ENCODE measurements around the gene TOM1. TPM values are rescaled to one million over a fixed set of nuclear protein-coding genes. Genes with fewer than 3 reads are reported as not detected.

The TOM1 gene
- total and polyA plus RNA-seq, 10 of the 15 experiments (the other 5 are each of a cell fraction or from before 2014, with no cell fraction given): 2.2 to 64.6 (median 40.3) TPM

GRCh38 chr22:35376728-35377472 lies 77.2 kb downstream of the TOM1 start (continued):
- TF ChIP-seq SKIL (IDR thresholded peaks at IDR 0.05; ENCODE audit: low read depth, poor library complexity, severe bottlenecking) (peak; percentile 87), FOS (IDR thresholded peaks at IDR 0.05; ENCODE audit: borderline replicate concordance, extremely low read depth, insufficient read length) (no peak), ESRRA (IDR thresholded peaks at IDR 0.05; ENCODE audit: low read length) (no peak), JUNB (IDR thresholded peaks at IDR 0.05) (no peak), SRF (IDR thresholded peaks at IDR 0.05; ENCODE audit: low read depth in 2 of 2, low read length in 2 of 2) (0 out of 4 replicates have a peak, but pooled peaks of 1 of the 2 experiments have one; percentile 37), ZBTB33 (IDR thresholded peaks at IDR 0.05) (no peak), MXI1 (IDR thresholded peaks at IDR 0.05; ENCODE audit: low read depth, low read length) (peak; percentile 75), NKRF (conservative IDR thresholded peaks at IDR 0.05) (peak; percentile 70), SPI1 (IDR thresholded peaks at IDR 0.05; ENCODE audit: borderline replicate concordance, insufficient read depth, low read depth, low read length) (peak; percentile 99), CHD1 (IDR thresholded peaks at IDR 0.05; ENCODE audit: low read depth, low read length) (no peak), EZH2 (IDR thresholded peaks at IDR 0.05; ENCODE audit: borderline replicate concordance, control insufficient read depth, low read depth, low read length) (no peak), NFYB (IDR thresholded peaks at IDR 0.05; ENCODE audit: insufficient read depth, low read depth, low read length) (no peak)
- TF ChIP-seq, protein P1, sequence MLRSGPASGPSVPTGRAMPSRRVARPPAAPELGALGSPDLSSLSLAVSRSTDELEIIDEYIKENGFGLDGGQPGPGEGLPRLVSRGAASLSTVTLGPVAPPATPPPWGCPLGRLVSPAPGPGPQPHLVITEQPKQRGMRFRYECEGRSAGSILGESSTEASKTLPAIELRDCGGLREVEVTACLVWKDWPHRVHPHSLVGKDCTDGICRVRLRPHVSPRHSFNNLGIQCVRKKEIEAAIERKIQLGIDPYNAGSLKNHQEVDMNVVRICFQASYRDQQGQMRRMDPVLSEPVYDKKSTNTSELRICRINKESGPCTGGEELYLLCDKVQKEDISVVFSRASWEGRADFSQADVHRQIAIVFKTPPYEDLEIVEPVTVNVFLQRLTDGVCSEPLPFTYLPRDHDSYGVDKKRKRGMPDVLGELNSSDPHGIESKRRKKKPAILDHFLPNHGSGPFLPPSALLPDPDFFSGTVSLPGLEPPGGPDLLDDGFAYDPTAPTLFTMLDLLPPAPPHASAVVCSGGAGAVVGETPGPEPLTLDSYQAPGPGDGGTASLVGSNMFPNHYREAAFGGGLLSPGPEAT (IDR thresholded peaks at IDR 0.05; ENCODE audit: low read depth): peak; percentile 90
- TF ChIP-seq, protein P2, sequence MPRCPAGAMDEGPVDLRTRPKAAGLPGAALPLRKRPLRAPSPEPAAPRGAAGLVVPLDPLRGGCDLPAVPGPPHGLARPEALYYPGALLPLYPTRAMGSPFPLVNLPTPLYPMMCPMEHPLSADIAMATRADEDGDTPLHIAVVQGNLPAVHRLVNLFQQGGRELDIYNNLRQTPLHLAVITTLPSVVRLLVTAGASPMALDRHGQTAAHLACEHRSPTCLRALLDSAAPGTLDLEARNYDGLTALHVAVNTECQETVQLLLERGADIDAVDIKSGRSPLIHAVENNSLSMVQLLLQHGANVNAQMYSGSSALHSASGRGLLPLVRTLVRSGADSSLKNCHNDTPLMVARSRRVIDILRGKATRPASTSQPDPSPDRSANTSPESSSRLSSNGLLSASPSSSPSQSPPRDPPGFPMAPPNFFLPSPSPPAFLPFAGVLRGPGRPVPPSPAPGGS (IDR thresholded peaks at IDR 0.05; ENCODE audit: borderline replicate concordance, insufficient read depth, low read depth, low read length, poor library complexity, severe bottlenecking): no peak
- TF ChIP-seq, protein P3, sequence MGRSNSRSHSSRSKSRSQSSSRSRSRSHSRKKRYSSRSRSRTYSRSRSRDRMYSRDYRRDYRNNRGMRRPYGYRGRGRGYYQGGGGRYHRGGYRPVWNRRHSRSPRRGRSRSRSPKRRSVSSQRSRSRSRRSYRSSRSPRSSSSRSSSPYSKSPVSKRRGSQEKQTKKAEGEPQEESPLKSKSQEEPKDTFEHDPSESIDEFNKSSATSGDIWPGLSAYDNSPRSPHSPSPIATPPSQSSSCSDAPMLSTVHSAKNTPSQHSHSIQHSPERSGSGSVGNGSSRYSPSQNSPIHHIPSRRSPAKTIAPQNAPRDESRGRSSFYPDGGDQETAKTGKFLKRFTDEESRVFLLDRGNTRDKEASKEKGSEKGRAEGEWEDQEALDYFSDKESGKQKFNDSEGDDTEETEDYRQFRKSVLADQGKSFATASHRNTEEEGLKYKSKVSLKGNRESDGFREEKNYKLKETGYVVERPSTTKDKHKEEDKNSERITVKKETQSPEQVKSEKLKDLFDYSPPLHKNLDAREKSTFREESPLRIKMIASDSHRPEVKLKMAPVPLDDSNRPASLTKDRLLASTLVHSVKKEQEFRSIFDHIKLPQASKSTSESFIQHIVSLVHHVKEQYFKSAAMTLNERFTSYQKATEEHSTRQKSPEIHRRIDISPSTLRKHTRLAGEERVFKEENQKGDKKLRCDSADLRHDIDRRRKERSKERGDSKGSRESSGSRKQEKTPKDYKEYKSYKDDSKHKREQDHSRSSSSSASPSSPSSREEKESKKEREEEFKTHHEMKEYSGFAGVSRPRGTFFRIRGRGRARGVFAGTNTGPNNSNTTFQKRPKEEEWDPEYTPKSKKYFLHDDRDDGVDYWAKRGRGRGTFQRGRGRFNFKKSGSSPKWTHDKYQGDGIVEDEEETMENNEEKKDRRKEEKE (IDR thresholded peaks at IDR 0.05): no peak

Measured in GM12878 (cell line).